ENCODE measurements around the gene TMUB1. TPM values are rescaled to one million over a fixed set of nuclear protein-coding genes. Genes with fewer than 3 reads are reported as not detected.

TMUB1 gene
- total and polyA plus RNA-seq, 9 of the 15 experiments (the other 6 are each of a cell fraction or from before 2014, with no cell fraction given): 0.14 to 241 (median 74.1) TPM

DNA sequence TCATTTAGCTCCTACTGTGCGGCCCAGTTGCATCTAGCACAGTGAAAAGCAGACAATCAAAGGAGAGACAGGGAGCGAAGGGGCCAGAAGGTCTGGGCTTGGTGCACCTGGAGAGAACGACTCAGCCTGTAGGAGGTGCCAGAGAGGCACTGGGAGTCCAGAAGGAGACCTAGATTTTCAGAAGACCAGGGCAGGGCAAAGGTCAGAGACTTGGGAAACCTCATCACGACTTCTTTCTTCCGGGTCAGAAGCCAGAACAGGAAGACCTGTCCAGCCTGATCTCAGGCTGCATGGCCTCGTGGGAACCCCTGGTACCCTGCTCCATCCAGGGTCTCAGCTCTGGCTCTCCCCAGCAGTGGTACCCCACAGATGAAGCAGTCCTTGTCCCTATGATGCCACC, 8.1 kb upstream of the TMUB1 start (continued):
- TF ChIP-seq, protein P1, sequence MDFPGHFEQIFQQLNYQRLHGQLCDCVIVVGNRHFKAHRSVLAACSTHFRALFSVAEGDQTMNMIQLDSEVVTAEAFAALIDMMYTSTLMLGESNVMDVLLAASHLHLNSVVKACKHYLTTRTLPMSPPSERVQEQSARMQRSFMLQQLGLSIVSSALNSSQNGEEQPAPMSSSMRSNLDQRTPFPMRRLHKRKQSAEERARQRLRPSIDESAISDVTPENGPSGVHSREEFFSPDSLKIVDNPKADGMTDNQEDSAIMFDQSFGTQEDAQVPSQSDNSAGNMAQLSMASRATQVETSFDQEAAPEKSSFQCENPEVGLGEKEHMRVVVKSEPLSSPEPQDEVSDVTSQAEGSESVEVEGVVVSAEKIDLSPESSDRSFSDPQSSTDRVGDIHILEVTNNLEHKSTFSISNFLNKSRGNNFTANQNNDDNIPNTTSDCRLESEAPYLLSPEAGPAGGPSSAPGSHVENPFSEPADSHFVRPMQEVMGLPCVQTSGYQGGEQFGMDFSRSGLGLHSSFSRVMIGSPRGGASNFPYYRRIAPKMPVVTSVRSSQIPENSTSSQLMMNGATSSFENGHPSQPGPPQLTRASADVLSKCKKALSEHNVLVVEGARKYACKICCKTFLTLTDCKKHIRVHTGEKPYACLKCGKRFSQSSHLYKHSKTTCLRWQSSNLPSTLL (IDR thresholded peaks at IDR 0.05): no peak
- TF ChIP-seq ZNF668 (CRISPR knock-in tag; IDR thresholded peaks at IDR 0.05) (no peak), STAG1 (CRISPR knock-in tag; IDR thresholded peaks at IDR 0.05; ENCODE audit: borderline replicate concordance) (no peak), TEAD1 (CRISPR knock-in tag; IDR thresholded peaks at IDR 0.05) (0 out of 4 replicates have a peak, but pooled peaks of 1 of the 2 experiments have one; percentile 19), RAD51 (IDR thresholded peaks at IDR 0.05; ENCODE audit: borderline replicate concordance, low read depth) (no peak), ZNF584 (CRISPR knock-in tag; IDR thresholded peaks at IDR 0.05; ENCODE audit: low read depth) (no peak), ZNF232 (CRISPR knock-in tag; IDR thresholded peaks at IDR 0.05) (0 out of 2 replicates have a peak, but pooled peaks have one; percentile 47), ZBTB17 (CRISPR knock-in tag; IDR thresholded peaks at IDR 0.05) (no peak), POLR2A (conservative IDR thresholded peaks at IDR 0.05) (no peak), GTF2A2 (tag; IDR thresholded peaks at IDR 0.05) (no peak), NCOA4 (IDR thresholded peaks at IDR 0.05; ENCODE audit: partially characterized antibody) (no peak), ARID2 (IDR thresholded peaks at IDR 0.05) (no peak), PRPF4 (IDR thresholded peaks at IDR 0.05; ENCODE audit: insufficient read depth, low read depth, low read length, poor library complexity, severe bottlenecking) (no peak)
- TF ChIP-seq, protein P2, sequence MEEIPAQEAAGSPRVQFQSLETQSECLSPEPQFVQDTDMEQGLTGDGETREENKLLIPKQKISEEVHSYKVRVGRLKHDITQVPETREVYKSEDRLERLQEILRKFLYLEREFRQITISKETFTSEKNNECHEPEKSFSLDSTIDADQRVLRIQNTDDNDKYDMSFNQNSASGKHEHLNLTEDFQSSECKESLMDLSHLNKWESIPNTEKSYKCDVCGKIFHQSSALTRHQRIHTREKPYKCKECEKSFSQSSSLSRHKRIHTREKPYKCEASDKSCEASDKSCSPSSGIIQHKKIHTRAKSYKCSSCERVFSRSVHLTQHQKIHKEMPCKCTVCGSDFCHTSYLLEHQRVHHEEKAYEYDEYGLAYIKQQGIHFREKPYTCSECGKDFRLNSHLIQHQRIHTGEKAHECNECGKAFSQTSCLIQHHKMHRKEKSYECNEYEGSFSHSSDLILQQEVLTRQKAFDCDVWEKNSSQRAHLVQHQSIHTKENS (CRISPR knock-in tag; IDR thresholded peaks at IDR 0.05): no peak
- TF ChIP-seq, protein P3, sequence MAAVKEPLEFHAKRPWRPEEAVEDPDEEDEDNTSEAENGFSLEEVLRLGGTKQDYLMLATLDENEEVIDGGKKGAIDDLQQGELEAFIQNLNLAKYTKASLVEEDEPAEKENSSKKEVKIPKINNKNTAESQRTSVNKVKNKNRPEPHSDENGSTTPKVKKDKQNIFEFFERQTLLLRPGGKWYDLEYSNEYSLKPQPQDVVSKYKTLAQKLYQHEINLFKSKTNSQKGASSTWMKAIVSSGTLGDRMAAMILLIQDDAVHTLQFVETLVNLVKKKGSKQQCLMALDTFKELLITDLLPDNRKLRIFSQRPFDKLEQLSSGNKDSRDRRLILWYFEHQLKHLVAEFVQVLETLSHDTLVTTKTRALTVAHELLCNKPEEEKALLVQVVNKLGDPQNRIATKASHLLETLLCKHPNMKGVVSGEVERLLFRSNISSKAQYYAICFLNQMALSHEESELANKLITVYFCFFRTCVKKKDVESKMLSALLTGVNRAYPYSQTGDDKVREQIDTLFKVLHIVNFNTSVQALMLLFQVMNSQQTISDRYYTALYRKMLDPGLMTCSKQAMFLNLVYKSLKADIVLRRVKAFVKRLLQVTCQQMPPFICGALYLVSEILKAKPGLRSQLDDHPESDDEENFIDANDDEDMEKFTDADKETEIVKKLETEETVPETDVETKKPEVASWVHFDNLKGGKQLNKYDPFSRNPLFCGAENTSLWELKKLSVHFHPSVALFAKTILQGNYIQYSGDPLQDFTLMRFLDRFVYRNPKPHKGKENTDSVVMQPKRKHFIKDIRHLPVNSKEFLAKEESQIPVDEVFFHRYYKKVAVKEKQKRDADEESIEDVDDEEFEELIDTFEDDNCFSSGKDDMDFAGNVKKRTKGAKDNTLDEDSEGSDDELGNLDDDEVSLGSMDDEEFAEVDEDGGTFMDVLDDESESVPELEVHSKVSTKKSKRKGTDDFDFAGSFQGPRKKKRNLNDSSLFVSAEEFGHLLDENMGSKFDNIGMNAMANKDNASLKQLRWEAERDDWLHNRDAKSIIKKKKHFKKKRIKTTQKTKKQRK (IDR thresholded peaks at IDR 0.05; ENCODE audit: borderline replicate concordance, low read depth, low read length): no peak
- TF ChIP-seq, protein P4, sequence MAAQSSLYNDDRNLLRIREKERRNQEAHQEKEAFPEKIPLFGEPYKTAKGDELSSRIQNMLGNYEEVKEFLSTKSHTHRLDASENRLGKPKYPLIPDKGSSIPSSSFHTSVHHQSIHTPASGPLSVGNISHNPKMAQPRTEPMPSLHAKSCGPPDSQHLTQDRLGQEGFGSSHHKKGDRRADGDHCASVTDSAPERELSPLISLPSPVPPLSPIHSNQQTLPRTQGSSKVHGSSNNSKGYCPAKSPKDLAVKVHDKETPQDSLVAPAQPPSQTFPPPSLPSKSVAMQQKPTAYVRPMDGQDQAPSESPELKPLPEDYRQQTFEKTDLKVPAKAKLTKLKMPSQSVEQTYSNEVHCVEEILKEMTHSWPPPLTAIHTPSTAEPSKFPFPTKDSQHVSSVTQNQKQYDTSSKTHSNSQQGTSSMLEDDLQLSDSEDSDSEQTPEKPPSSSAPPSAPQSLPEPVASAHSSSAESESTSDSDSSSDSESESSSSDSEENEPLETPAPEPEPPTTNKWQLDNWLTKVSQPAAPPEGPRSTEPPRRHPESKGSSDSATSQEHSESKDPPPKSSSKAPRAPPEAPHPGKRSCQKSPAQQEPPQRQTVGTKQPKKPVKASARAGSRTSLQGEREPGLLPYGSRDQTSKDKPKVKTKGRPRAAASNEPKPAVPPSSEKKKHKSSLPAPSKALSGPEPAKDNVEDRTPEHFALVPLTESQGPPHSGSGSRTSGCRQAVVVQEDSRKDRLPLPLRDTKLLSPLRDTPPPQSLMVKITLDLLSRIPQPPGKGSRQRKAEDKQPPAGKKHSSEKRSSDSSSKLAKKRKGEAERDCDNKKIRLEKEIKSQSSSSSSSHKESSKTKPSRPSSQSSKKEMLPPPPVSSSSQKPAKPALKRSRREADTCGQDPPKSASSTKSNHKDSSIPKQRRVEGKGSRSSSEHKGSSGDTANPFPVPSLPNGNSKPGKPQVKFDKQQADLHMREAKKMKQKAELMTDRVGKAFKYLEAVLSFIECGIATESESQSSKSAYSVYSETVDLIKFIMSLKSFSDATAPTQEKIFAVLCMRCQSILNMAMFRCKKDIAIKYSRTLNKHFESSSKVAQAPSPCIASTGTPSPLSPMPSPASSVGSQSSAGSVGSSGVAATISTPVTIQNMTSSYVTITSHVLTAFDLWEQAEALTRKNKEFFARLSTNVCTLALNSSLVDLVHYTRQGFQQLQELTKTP (IDR thresholded peaks at IDR 0.05; ENCODE audit: low read depth in 1 of 2, partially characterized antibody in 2 of 2): no peak
- TF ChIP-seq, protein P5, sequence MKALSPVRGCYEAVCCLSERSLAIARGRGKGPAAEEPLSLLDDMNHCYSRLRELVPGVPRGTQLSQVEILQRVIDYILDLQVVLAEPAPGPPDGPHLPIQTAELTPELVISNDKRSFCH (CRISPR knock-in tag; IDR thresholded peaks at IDR 0.05): no peak
- TF ChIP-seq, protein P5 (tag; IDR thresholded peaks at IDR 0.05): 0 out of 2 replicates have a peak, but pooled peaks have one; percentile 26

Data from K562 (cell line).